K562 (cell line): ENCODE results near the gene PDE6D. TPM values are rescaled to one million over a fixed set of nuclear protein-coding genes. Genes with fewer than 3 reads are reported as not detected.
A peak's percentile ranks its signal among the peaks of the same experiment; 100 is the strongest.

ENCODE experiments used
- CREB1 ChIP-seq, 2 experiments: sonication (generic) in 1 of 2; formaldehyde crosslinking in 1 of 2; IDR thresholded peaks; 2 replicates each; pipeline versions ENCODE4 v1.6.1 to v1.8.0; 2012 to 2022; ENCODE audit warnings: inconsistent platforms in 1 of 2, mild to moderate bottlenecking in 1 of 2, missing genetic modification reagents in 1 of 2, moderate library complexity in 1 of 2
- E2F4 ChIP-seq: sonication (generic); formaldehyde crosslinking; IDR thresholded peaks from 2 replicates; pipeline ENCODE4 v1.8.0; 2022; ENCODE audit warnings: mild to moderate bottlenecking, low read depth, missing genetic modification reagents
- ETS2 ChIP-seq: IDR thresholded peaks from 2 replicates; pipeline ENCODE4 v1.6.1; 2016; ENCODE audit warnings: borderline replicate concordance, missing genetic modification characterization, mild to moderate bottlenecking, moderate library complexity, missing compliant biosample characterization; ENCODE audit not compliant: poor library complexity, severe bottlenecking
- HINFP ChIP-seq: fragments of 450-650 bp; conservative IDR thresholded peaks from 2 replicates; pipeline ENCODE4 v1.6.1; 2016; ENCODE audit warnings: missing genetic modification characterization, low read depth, mild to moderate bottlenecking, control low read depth, missing compliant biosample characterization
- HSF4 ChIP-seq: fragments of 250-450 bp; sonication (Bioruptor Pico); IDR thresholded peaks from 2 replicates; pipeline ENCODE4 v2.1.2; 2022; ENCODE audit warnings: mild to moderate bottlenecking, moderate library complexity, borderline replicate concordance
- MITF ChIP-seq: IDR thresholded peaks from 2 replicates; pipeline ENCODE4 v1.6.1; 2014; ENCODE audit warnings: antibody characterized with exemption
- MXD1 ChIP-seq: fragments of 250-450 bp; sonication (Bioruptor Pico); IDR thresholded peaks from 2 replicates; pipeline ENCODE4 v1.8.0; 2021; ENCODE audit warnings: borderline replicate concordance, mild to moderate bottlenecking, moderate library complexity; ENCODE audit not compliant: poor library complexity, severe bottlenecking
- POLR2B ChIP-seq: fragments of 450-650 bp; IDR thresholded peaks from 2 replicates; pipeline ENCODE4 v1.6.1; 2018; ENCODE audit warnings: low read depth; ENCODE audit not compliant: partially characterized antibody
- PPARD ChIP-seq: fragments of 250-450 bp; sonication (Bioruptor Pico); IDR thresholded peaks from 2 replicates; pipeline ENCODE4 v1.8.0; 2022; ENCODE audit warnings: inconsistent platforms, mild to moderate bottlenecking, moderate library complexity
- RFX5 ChIP-seq: IDR thresholded peaks from 2 replicates; pipeline ENCODE4 v1.6.1; 2011; ENCODE audit warnings: low read depth, mild to moderate bottlenecking, improper control_type of control experiment, low read length
- SREBF1 ChIP-seq: fragments of 150-350 bp; IDR thresholded peaks from 2 replicates; pipeline ENCODE4 v1.6.1; 2014; ENCODE audit warnings: antibody characterized with exemption, low read depth, low read length, borderline replicate concordance
- TCF7L2 ChIP-seq: fragments of 150-350 bp; IDR thresholded peaks from 2 replicates; pipeline ENCODE4 v1.6.1; 2016; ENCODE audit warnings: low read depth, mild to moderate bottlenecking, low read length, moderate library complexity
- TRIM25 ChIP-seq: fragments of 450-650 bp; IDR thresholded peaks from 2 replicates; pipeline ENCODE4 v1.7.0; 2016; ENCODE audit warnings: borderline replicate concordance
- VEZF1 ChIP-seq: fragments of 200-800 bp; sonication (Bioruptor generic); IDR thresholded peaks from 2 replicates; pipeline ENCODE4 v1.6.1; 2017; ENCODE audit warnings: missing genetic modification characterization, missing compliant biosample characterization
- ZNF583 ChIP-seq: fragments of 250-450 bp; sonication (Bioruptor Pico); IDR thresholded peaks from 2 replicates; pipeline ENCODE4 v1.4.0; 2020
- ZNF584 ChIP-seq: fragments of 200-800 bp; sonication (Bioruptor generic); IDR thresholded peaks from 2 replicates; pipeline ENCODE4 v1.6.1; 2016; ENCODE audit warnings: low read depth, mild to moderate bottlenecking, missing genetic modification characterization, missing compliant biosample characterization
- polyA plus RNA-seq, 8 experiments: library from polyadenylated mRNA; depleted of rRNA in 4 of 8; stranded (reverse) in 5 of 8; unstranded in 3 of 8; fragments of >200 nt; fragmentation: Nextera tagmentation in 2 of 8; fragmentation: Illumina TruSeq in 1 of 8; extraction: Ambion mirVana in 2 of 8; extraction: Trizol in 1 of 8; gene quantifications; 2 replicates each; pipeline versions ENCODE4 v1.2.1 to v1.2.3, GENCODE V29; 2011 to 2014; ENCODE audit warnings: inconsistent platforms in 1 of 8, missing spikeins in 1 of 8
- total RNA-seq, 7 experiments: library from RNA; depleted of rRNA in 6 of 7; stranded (reverse); fragments of >200 nt in 6 of 7; fragmentation: Illumina TruSeq in 2 of 7; extraction: Trizol in 2 of 7; gene quantifications; 2 replicates each; pipeline versions ENCODE4 v1.2.1 to v1.2.3, GENCODE V29; 2011 to 2021; ENCODE audit warnings: low replicate concordance in 1 of 7

PDE6D gene
- total and polyA plus RNA-seq, 9 of the 15 experiments (the other 6 are each of a cell fraction or from before 2014, with no cell fraction given): 0.65 to 11.6 (median 7.0) TPM

- no peak for TF ChIP-seq ETS2 (tag)
- TF ChIP-seq E2F4 (CRISPR knock-in tag): no peak
- no peak for TF ChIP-seq RFX5
- no peak for TF ChIP-seq TRIM25
- no peak for TF ChIP-seq PPARD (CRISPR knock-in tag)
- 0 out of 2 replicates have a peak, but pooled peaks have one; percentile 58 for TF ChIP-seq ZNF584 (CRISPR knock-in tag)
- no peak for TF ChIP-seq MITF
- no peak for TF ChIP-seq SREBF1
- no peak for TF ChIP-seq HINFP
- TF ChIP-seq ZNF583 (CRISPR knock-in tag): peak; percentile 34; the same call in 1 of the 2 replicates
- no peak for TF ChIP-seq CREB1 (IDR thresholded peaks at IDR 0.05)
- TF ChIP-seq CREB1 (CRISPR knock-in tag; IDR thresholded peaks at IDR 0.05): peak; percentile 16; the same call in 1 of the 2 replicates
- no peak for TF ChIP-seq HSF4 (CRISPR knock-in tag)
- TF ChIP-seq TCF7L2: no peak
- TF ChIP-seq MXD1 (CRISPR knock-in tag): peak; percentile 32
- peak; percentile 71 for TF ChIP-seq VEZF1 (CRISPR knock-in tag)
- no peak for TF ChIP-seq POLR2B
These were observed 70.9 kb downstream of the PDE6D start (continued) for GRCh38 chr2:231709981-231710798.
